HL-60 (cell line): ENCODE data around the gene CABCOCO1.

ENCODE experiments used
- DNase-seq, 2 experiments: peaks; one replicate each; pipeline ENCODE4 v3.0.0-alpha.2; 2010 to 2020; ENCODE audit warnings: low read depth in 1 of 2, low spot score in 1 of 2
- H3K27ac ChIP-seq: fragments of 250-450 bp; sonication (Bioruptor Pico); replicated peaks from 2 replicates; pipeline ENCODE4 v1.5.1; 2020; ENCODE audit warnings: mild to moderate bottlenecking, moderate library complexity
- H3K27me3 ChIP-seq: fragments of 250-450 bp; sonication (Bioruptor Pico); 2 replicates; pipeline ENCODE4 v1.5.1; 2021; ENCODE audit warnings: mild to moderate bottlenecking, moderate library complexity; ENCODE audit not compliant: insufficient read depth, poor library complexity, severe bottlenecking
- H3K4me3 ChIP-seq: replicated peaks from 2 replicates; pipeline ENCODE4 v1.5.1; 2011; ENCODE audit warnings: mild to moderate bottlenecking, control low read depth, low read length; ENCODE audit not compliant: insufficient read depth
- GABPA ChIP-seq: IDR thresholded peaks from 2 replicates; pipeline ENCODE4 v1.6.1; 2012; ENCODE audit warnings: low read depth
- POLR2AphosphoS5 ChIP-seq: IDR thresholded peaks from 2 replicates; pipeline ENCODE4 v1.6.1; 2012; ENCODE audit warnings: low read depth
- REST ChIP-seq: IDR thresholded peaks from 2 replicates; pipeline ENCODE4 v1.6.1; 2012; ENCODE audit warnings: low read depth; ENCODE audit not compliant: insufficient replicate concordance
- SPI1 ChIP-seq: IDR thresholded peaks from 2 replicates; pipeline ENCODE4 v1.6.1; 2012; ENCODE audit warnings: low read depth, mild to moderate bottlenecking, borderline replicate concordance
- TF ChIP-seq, protein P1 (sequence below): IDR thresholded peaks from one replicate; pipeline ENCODE4 v1.5.1; 2011; ENCODE audit warnings: low read length, control low read depth, inconsistent platforms; ENCODE audit not compliant: insufficient read depth

The CABCOCO1 gene

DNA sequence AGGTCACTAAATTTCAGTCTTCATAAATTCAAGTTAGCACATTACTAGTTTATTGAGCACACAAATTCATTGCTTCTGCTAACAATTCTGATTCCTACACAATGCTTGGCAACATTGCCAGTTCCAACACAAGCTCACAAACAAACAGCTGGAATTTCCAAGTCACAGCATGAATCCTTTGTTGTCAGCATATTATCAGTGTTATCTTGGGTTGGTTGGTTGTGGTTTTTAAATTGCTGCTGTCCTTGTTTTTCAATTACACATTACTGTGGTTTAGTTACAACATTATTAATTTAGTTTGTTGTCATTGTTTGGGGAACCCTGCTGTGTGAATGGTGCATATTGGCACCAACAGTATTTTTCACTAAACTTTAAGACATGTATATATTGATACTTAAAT is 152.8 kb downstream of the CABCOCO1 start:
- no peak overlapping the region for H3K27ac ChIP-seq
- H3K27me3 ChIP-seq = no peaks in the 10 kb centered on the region
- no peak for DNase-seq
- no peak overlapping the region for H3K4me3 ChIP-seq
- TF ChIP-seq GABPA (no peak), REST (no peak), SPI1 (no peak), POLR2AphosphoS5 (no peak)
- TF ChIP-seq, protein P1, sequence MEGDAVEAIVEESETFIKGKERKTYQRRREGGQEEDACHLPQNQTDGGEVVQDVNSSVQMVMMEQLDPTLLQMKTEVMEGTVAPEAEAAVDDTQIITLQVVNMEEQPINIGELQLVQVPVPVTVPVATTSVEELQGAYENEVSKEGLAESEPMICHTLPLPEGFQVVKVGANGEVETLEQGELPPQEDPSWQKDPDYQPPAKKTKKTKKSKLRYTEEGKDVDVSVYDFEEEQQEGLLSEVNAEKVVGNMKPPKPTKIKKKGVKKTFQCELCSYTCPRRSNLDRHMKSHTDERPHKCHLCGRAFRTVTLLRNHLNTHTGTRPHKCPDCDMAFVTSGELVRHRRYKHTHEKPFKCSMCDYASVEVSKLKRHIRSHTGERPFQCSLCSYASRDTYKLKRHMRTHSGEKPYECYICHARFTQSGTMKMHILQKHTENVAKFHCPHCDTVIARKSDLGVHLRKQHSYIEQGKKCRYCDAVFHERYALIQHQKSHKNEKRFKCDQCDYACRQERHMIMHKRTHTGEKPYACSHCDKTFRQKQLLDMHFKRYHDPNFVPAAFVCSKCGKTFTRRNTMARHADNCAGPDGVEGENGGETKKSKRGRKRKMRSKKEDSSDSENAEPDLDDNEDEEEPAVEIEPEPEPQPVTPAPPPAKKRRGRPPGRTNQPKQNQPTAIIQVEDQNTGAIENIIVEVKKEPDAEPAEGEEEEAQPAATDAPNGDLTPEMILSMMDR = no peak
